Thyroid gland (tissue), 4 donors: ENCODE data around the gene MARVELD1. TPM values are rescaled to one million over a fixed set of nuclear protein-coding genes. Genes with fewer than 3 reads are reported as not detected.
A peak's percentile ranks its signal among the peaks of the same experiment; 100 is the strongest.

Source experiments
- DNase-seq, 2 donors: peaks; one replicate each; pipeline ENCODE4 v3.0.0-alpha.2; 2019
- H3K27ac ChIP-seq, 3 donors: fragments of 200-600 bp; sonication (generic); 1 replicate in 2 of 3; 2 replicates in 1 of 3; pipeline ENCODE4 v1.5.1; 2016 to 2019; ENCODE audit warnings: mild to moderate bottlenecking in 1 of 3, moderate library complexity in 1 of 3
- H3K27me3 ChIP-seq: fragments of 200-600 bp; sonication (generic); one replicate; pipeline ENCODE4 v1.5.1; 2019
- H3K36me3 ChIP-seq, 2 donors: fragments of 200-600 bp; sonication (generic); one replicate each; pipeline ENCODE4 v1.5.1; 2016 to 2019
- H3K4me1 ChIP-seq, 2 donors: fragments of 200-600 bp; sonication (generic); one replicate each; pipeline ENCODE4 v1.5.1; 2017 to 2019
- H3K4me3 ChIP-seq, 3 donors: fragments of 200-600 bp; sonication (generic); replicated peaks in 1 of 3; 1 replicate in 2 of 3; 2 replicates in 1 of 3; pipeline ENCODE4 v1.5.1; 2016; ENCODE audit warnings: mild to moderate bottlenecking in 1 of 3
- H3K9me3 ChIP-seq: fragments of 200-600 bp; sonication (generic); one replicate; pipeline ENCODE4 v1.5.1; 2017
- POLR2A ChIP-seq, 2 donors: fragments of 450-650 bp; IDR thresholded peaks; one replicate each; pipeline ENCODE4 v1.6.1; 2017; ENCODE audit warnings: antibody characterized with exemption in 2 of 2, mild to moderate bottlenecking in 2 of 2, moderate library complexity in 1 of 2
- WGBS, 2 donors: methylation state at CpG; one replicate each; pipeline ENCODE4 v1.1.5; 2017; 5-methylcytosine and 5-hydroxymethylcytosine counted together
- intact Hi-C: fragments of 100-400 bp; cut with DNase I; formaldehyde crosslinking; loops from one replicate; pipeline ENCODE4 v1.15.1; 2023
- total RNA-seq, 4 donors: library from RNA; depleted of rRNA; stranded (reverse); fragments of >200 nt; gene quantifications; one replicate each; pipeline ENCODE4 v1.2.3, GENCODE V29; 2016
- TF ChIP-seq, protein P1 (sequence below), 6 experiments: fragments of 200-600 bp in 3 of 6; fragments of 450-650 bp in 3 of 6; sonication (generic) in 3 of 6; IDR thresholded peaks; one replicate each; pipeline ENCODE4 v1.5.1; 2016 to 2019; ENCODE audit warnings: antibody characterized with exemption in 6 of 6, mild to moderate bottlenecking in 2 of 6, inconsistent platforms in 1 of 6, moderate library complexity in 1 of 6

Gene MARVELD1
- total RNA-seq, result 10 to 100 TPM in 2 of 4 donors, 1 to 10 TPM in 2; 6.0 to 46.6 (median 10.5) TPM

DNA sequence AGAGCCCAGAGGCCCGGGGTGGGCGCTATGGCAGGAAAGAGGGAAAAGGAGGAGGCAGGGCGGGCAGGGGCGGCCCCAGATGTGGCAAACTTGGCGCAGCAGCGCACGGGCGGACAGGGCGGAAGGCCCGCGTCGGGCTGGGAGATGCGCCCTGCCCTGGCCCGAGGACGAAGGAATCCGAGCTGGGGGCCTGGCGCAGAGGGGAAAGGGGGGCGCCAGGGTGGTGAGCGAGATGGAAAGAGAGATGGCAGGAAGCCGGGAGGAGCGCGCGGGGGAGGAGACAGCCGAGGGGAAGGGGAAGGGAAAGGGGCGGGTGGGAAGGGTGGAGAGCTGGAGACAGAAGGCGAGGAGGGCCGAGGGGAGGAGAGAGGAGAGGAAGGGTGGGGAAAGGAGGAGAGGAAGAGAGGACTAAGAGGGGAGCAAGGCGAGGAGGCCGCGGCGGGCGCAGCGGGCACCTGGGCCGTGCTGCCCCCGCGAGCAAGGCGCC lies at the start of gene MARVELD1:
TSS of gene MARVELD1 (plus strand) at position 392 of the 487 bp plus-strand sequence. CDS start 147 bp downstream, outside the sequence.
- WGBS, 2 donors, result 9 to 10% methylated on average over 37 of the region's 37 CpGs
- peak within 1 kb of the TSS; percentile 71 to 93 (median 82) for H3K27ac ChIP-seq
- intact Hi-C loops, result no loop called here
- no peak for TF ChIP-seq POLR2A (IDR thresholded peaks at IDR 0.05)
- TF ChIP-seq, protein P1, sequence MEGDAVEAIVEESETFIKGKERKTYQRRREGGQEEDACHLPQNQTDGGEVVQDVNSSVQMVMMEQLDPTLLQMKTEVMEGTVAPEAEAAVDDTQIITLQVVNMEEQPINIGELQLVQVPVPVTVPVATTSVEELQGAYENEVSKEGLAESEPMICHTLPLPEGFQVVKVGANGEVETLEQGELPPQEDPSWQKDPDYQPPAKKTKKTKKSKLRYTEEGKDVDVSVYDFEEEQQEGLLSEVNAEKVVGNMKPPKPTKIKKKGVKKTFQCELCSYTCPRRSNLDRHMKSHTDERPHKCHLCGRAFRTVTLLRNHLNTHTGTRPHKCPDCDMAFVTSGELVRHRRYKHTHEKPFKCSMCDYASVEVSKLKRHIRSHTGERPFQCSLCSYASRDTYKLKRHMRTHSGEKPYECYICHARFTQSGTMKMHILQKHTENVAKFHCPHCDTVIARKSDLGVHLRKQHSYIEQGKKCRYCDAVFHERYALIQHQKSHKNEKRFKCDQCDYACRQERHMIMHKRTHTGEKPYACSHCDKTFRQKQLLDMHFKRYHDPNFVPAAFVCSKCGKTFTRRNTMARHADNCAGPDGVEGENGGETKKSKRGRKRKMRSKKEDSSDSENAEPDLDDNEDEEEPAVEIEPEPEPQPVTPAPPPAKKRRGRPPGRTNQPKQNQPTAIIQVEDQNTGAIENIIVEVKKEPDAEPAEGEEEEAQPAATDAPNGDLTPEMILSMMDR (IDR thresholded peaks at IDR 0.05), result no peak
- H3K36me3 ChIP-seq, result no peaks in the 10 kb centered on the region
- peak within 1 kb of the TSS; percentile 15 to 61 (median 53) for H3K4me3 ChIP-seq
- DNase-seq, result peak; percentile 25 to 39
- H3K4me1 ChIP-seq, result peaks cover 5 to 46% of the 10 kb centered on the region in 2 donors
- H3K9me3 ChIP-seq, result no peaks in the 10 kb centered on the region
- H3K27me3 ChIP-seq, result no peaks in the 10 kb centered on the region

DNA sequence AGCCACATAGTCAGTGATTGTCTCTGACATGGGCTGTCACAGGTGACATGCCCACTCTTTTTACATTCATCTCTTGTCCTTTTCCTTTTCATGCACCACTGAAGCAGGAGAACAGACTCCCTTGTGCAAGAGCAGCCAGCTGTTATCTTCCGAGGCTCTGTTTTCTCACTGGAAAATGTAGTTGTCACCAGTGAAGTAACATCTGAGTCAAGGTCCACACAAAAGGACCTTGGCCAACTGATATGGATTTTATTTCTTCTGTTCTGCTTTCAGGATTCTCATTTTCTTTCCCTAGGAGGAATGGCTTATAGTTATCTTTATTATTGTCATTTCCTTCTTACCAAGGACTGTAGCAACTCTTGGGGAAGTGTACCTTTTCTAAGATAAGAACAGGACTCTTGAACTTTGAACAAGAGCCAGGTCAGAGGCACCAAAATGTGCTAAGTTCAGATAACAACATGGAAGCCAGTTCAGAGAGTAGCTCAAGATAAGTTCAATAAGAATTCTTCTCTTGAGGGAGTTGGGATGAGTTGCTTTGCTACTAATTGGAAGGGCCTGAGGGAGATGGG lies 49.2 kb upstream of the MARVELD1 start:
- Histone ChIP-seq H3K9me3 (no peaks in the 10 kb centered on the region), H3K4me1 (peaks cover 4 to 5% of the 10 kb centered on the region in 2 donors), H3K4me3 (no peak overlapping the region), H3K36me3 (peaks cover 31 to 37% of the 10 kb centered on the region in 2 donors), H3K27me3 (no peaks in the 10 kb centered on the region), H3K27ac (no peak overlapping the region)
- TF ChIP-seq POLR2A (IDR thresholded peaks at IDR 0.05), result no peak
- TF ChIP-seq, protein P1 (IDR thresholded peaks at IDR 0.05), result no peak
- intact Hi-C loops, result no loop called here
- DNase-seq, result no peak
- 90 to 97% methylated on average over 1 of the region's 1 CpG for WGBS, 2 donors

- intact Hi-C loops, result no loop called here
- DNase-seq, result no peak
- Histone ChIP-seq H3K9me3 (no peaks in the 10 kb centered on the region), H3K27me3 (no peaks in the 10 kb centered on the region), H3K4me1 (peaks cover 4 to 5% of the 10 kb centered on the region in 2 donors), H3K4me3 (no peak overlapping the region), H3K27ac (no peak overlapping the region), H3K36me3 (peaks cover 35 to 37% of the 10 kb centered on the region in 2 donors)
- TF ChIP-seq, protein P1 (IDR thresholded peaks at IDR 0.05), result no peak
- no peak for TF ChIP-seq POLR2A (IDR thresholded peaks at IDR 0.05)
- 95 to 96% methylated on average over 7 of the region's 7 CpGs for WGBS, 2 donors
Measured at GRCh38 chr10:97666992-97667391, 46.5 kb upstream of the MARVELD1 start.

DNA sequence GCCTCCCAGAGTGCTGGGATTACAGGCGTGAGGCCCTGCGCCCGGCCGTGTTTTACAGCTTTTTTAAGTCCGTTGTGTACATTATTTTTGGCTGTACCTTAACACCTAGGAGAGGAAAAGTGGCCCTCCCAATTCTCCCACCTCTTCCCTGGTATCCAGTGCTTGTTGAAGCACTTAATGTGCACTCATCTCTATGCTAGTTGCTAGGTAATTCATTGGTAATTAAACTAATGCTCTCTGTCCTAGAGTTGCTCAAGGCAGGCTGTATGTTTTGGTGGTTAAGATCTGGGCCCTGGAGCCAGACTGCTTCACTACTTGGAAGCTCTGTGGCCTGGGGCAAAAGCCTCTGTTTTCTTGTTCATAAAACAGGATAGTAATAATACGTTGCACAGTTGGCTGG lies 46.1 kb upstream of the MARVELD1 start:
- no peak overlapping the region for H3K4me3 ChIP-seq
- no peak for DNase-seq

DNA sequence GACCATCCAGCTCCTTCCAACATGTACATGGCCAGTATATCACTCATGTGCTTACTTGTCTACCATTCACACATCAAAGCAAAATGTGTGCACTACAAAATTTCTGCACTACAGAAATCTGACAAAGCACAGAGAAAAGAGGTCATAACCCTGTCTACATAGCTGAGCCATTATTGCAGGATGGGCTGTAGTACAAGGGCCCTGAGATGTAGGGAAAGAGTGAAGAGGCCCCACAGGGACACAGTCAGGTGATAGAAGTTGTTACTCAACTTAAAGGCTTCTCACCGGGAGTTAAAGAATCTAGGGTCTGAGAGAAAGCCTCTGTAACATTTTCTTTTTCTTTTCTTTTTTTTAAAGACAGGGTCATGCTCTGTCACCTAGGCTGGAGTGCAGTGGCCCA lies 44.0 kb upstream of the MARVELD1 start:
- no peak overlapping the region for H3K27ac ChIP-seq
- 82 to 85% methylated on average over 1 of the region's 1 CpG for WGBS, 2 donors
- H3K36me3 ChIP-seq, result peaks cover 42% of the 10 kb centered on the region in 2 donors

More for the DNA sequence above, 46.1 kb upstream of the MARVELD1 start:
- no peak for TF ChIP-seq POLR2A (IDR thresholded peaks at IDR 0.05)
- TF ChIP-seq, protein P1 (IDR thresholded peaks at IDR 0.05), result no peak
- Histone ChIP-seq H3K36me3 (peaks cover 35 to 37% of the 10 kb centered on the region in 2 donors), H3K4me1 (peaks cover 4 to 5% of the 10 kb centered on the region in 2 donors), H3K27ac (no peak overlapping the region), H3K27me3 (no peaks in the 10 kb centered on the region), H3K9me3 (no peaks in the 10 kb centered on the region)
- intact Hi-C loops, result no loop called here
- 79 to 94% methylated on average over 6 of the region's 6 CpGs for WGBS, 2 donors

More for the DNA sequence above, 44.0 kb upstream of the MARVELD1 start:
- Histone ChIP-seq H3K27me3 (no peaks in the 10 kb centered on the region), H3K9me3 (no peaks in the 10 kb centered on the region), H3K4me1 (peaks cover 0 to under 1% of the 10 kb centered on the region in 2 donors), H3K4me3 (no peak overlapping the region)
- intact Hi-C loops, result no loop called here
- DNase-seq, result no peak
- TF ChIP-seq POLR2A (IDR thresholded peaks at IDR 0.05), result no peak
- TF ChIP-seq, protein P1 (IDR thresholded peaks at IDR 0.05), result no peak
